ENCODE results near the gene IL12RB2. TPM values are rescaled to one million over a fixed set of nuclear protein-coding genes. Genes with fewer than 3 reads are reported as not detected.

The IL12RB2 gene
- total RNA-seq, 2 donors from 2014 or later, result 1.3 to 3.3 TPM

GRCh38 chr1:67324068-67324467, 16.4 kb downstream of the IL12RB2 start:
- Histone ChIP-seq H3K36me3 (replicated peaks in 1 of 2; ENCODE audit: insufficient read depth in 1 of 2, low read depth in 2 of 2) (no peaks in the 10 kb centered on the region), H3K27me3 (no peaks in the 10 kb centered on the region), H3K27ac (no peak overlapping the region), H3K9me3 (no peaks in the 10 kb centered on the region), H3K4me3 (no peak overlapping the region), H3K4me1 (no peaks in the 10 kb centered on the region)
- no peak for DNase-seq
- intact Hi-C loops (cut with DNase I), result no loop called here
- TF ChIP-seq CTCF (IDR thresholded peaks at IDR 0.05) (no peak), POLR2A (IDR thresholded peaks at IDR 0.05) (no peak)
- 85% methylated on average over 8 of the region's 8 CpGs for WGBS, 2 donors
- ATAC-seq, result no peak

GRCh38 chr1:67327864-67328466, 20.3 kb downstream of the IL12RB2 start:
- H3K4me1 ChIP-seq, result no peaks in the 10 kb centered on the region
- WGBS, 2 donors, result 79 to 85% methylated on average over 3 of the region's 3 CpGs
- no peaks in the 10 kb centered on the region for H3K36me3 ChIP-seq (replicated peaks in 1 of 2; ENCODE audit: insufficient read depth in 1 of 2, low read depth in 2 of 2)
- intact Hi-C loops (cut with DNase I), result no loop called here
- H3K9me3 ChIP-seq, result no peaks in the 10 kb centered on the region
- H3K27ac ChIP-seq, result no peak overlapping the region
- no peak overlapping the region for H3K4me3 ChIP-seq
- DNase-seq, result no peak
- TF ChIP-seq CTCF (IDR thresholded peaks at IDR 0.05) (no peak), POLR2A (IDR thresholded peaks at IDR 0.05) (no peak)
- no peaks in the 10 kb centered on the region for H3K27me3 ChIP-seq
- no peak for ATAC-seq

GRCh38 chr1:67332653-67333529, 25.2 kb downstream of the IL12RB2 start:
- 71 to 73% methylated on average over 4 of the region's 4 CpGs for WGBS, 2 donors
- H3K27ac ChIP-seq, result no peak overlapping the region
- no peak for TF ChIP-seq CTCF (IDR thresholded peaks at IDR 0.05)
- no peak for TF ChIP-seq POLR2A (IDR thresholded peaks at IDR 0.05)
- intact Hi-C loops (cut with DNase I), result no loop called here
- ATAC-seq (no peak), DNase-seq (no peak)
- no peak overlapping the region for H3K4me3 ChIP-seq
- no peaks in the 10 kb centered on the region for H3K36me3 ChIP-seq (replicated peaks in 1 of 2; ENCODE audit: insufficient read depth in 1 of 2, low read depth in 2 of 2)
- H3K27me3 ChIP-seq, result no peaks in the 10 kb centered on the region
- H3K4me1 ChIP-seq, result no peaks in the 10 kb centered on the region
- H3K9me3 ChIP-seq, result no peaks in the 10 kb centered on the region

- no peak overlapping the region for H3K4me3 ChIP-seq
- H3K27me3 ChIP-seq, result no peaks in the 10 kb centered on the region
- intact Hi-C loops (cut with DNase I), result no loop called here
- TF ChIP-seq CTCF (IDR thresholded peaks at IDR 0.05), result no peak
- no peak for TF ChIP-seq POLR2A (IDR thresholded peaks at IDR 0.05)
- H3K27ac ChIP-seq, result no peak overlapping the region
- no peaks in the 10 kb centered on the region for H3K4me1 ChIP-seq
- H3K36me3 ChIP-seq (replicated peaks in 1 of 2; ENCODE audit: insufficient read depth in 1 of 2, low read depth in 2 of 2), result no peaks in the 10 kb centered on the region
- DNase-seq (no peak), ATAC-seq (no peak)
- WGBS, 2 donors, result 88 to 90% methylated on average over 3 of the region's 3 CpGs
- H3K9me3 ChIP-seq, result no peaks in the 10 kb centered on the region
These were observed 25.9 kb downstream of the IL12RB2 start for GRCh38 chr1:67333603-67334002.

Data from body of pancreas (tissue), 4 donors.